NOMO-1 (cell line): ENCODE data around the gene PIK3R5.
A peak's percentile ranks its signal among the peaks of the same experiment; 100 is the strongest.

Experiments
- DNase-seq, 2 experiments: peaks; one replicate each; lab custom pipeline; 2025; ENCODE audit not compliant: unreplicated experiment in 2 of 2; lab: John Stamatoyannopoulos, UW

PIK3R5 gene

GRCh38 chr17:8925808-8926207, 39.7 kb downstream of the PIK3R5 start:
- no peak for DNase-seq

GRCh38 chr17:8925141-8925540, 40.4 kb downstream of the PIK3R5 start:
- DNase-seq = no peak

- no peak for DNase-seq
These were observed 40.9 kb downstream of the PIK3R5 start for GRCh38 chr17:8924595-8924994.

- DNase-seq = no peak
These were observed 41.7 kb downstream of the PIK3R5 start for GRCh38 chr17:8923762-8924161.

- DNase-seq = peak; percentile 12 to 36
These were observed 42.6 kb downstream of the PIK3R5 start for GRCh38 chr17:8922928-8923327.

GRCh38 chr17:8922451-8922850, 43.1 kb downstream of the PIK3R5 start:
- peak; percentile 81 to 96 for DNase-seq

- DNase-seq = no peak
These were observed 44.4 kb downstream of the PIK3R5 start for GRCh38 chr17:8921147-8921546.

GRCh38 chr17:8918807-8919465, 46.6 kb downstream of the PIK3R5 start:
- DNase-seq = no peak

- DNase-seq = peak; percentile 68 to 70
These were observed 49.0 kb downstream of the PIK3R5 start for GRCh38 chr17:8916466-8916865.

GRCh38 chr17:8914554-8914953, 51.0 kb downstream of the PIK3R5 start:
- no peak for DNase-seq

- DNase-seq = no peak
These were observed 51.6 kb downstream of the PIK3R5 start for GRCh38 chr17:8913879-8914278.

- no peak for DNase-seq
These were observed 52.4 kb downstream of the PIK3R5 start for GRCh38 chr17:8913091-8913490.

- DNase-seq = no peak
These were observed 53.2 kb downstream of the PIK3R5 start for GRCh38 chr17:8912084-8912981.

- no peak for DNase-seq
These were observed 54.4 kb downstream of the PIK3R5 start for GRCh38 chr17:8910969-8911604.

GRCh38 chr17:8909586-8910270, 55.8 kb downstream of the PIK3R5 start:
- no peak for DNase-seq

- DNase-seq = no peak
These were observed 60.2 kb downstream of the PIK3R5 start for GRCh38 chr17:8905331-8905730.

- DNase-seq = no peak
These were observed 60.8 kb downstream of the PIK3R5 start for GRCh38 chr17:8904686-8905085.

GRCh38 chr17:8904201-8904600, 61.3 kb downstream of the PIK3R5 start:
- no peak for DNase-seq

GRCh38 chr17:8900626-8901585, 64.6 kb downstream of the PIK3R5 start:
- no peak for DNase-seq

GRCh38 chr17:8900207-8900606, 65.3 kb downstream of the PIK3R5 start:
- DNase-seq = no peak
